Fibroblast of skin of left quadriceps (primary cell): ENCODE data around the gene VSX2.

Experiments used
- DNase-seq, 2 experiments: peaks; one replicate each; pipeline ENCODE4 v3.0.0-alpha.2; 2013; ENCODE audit warnings: low read depth in 2 of 2

Gene VSX2

GRCh38 chr14:74302152-74302628 is 62.9 kb downstream of the VSX2 start:
- DNase-seq, result peak in 1 of 2 experiments; percentile 18

DNA sequence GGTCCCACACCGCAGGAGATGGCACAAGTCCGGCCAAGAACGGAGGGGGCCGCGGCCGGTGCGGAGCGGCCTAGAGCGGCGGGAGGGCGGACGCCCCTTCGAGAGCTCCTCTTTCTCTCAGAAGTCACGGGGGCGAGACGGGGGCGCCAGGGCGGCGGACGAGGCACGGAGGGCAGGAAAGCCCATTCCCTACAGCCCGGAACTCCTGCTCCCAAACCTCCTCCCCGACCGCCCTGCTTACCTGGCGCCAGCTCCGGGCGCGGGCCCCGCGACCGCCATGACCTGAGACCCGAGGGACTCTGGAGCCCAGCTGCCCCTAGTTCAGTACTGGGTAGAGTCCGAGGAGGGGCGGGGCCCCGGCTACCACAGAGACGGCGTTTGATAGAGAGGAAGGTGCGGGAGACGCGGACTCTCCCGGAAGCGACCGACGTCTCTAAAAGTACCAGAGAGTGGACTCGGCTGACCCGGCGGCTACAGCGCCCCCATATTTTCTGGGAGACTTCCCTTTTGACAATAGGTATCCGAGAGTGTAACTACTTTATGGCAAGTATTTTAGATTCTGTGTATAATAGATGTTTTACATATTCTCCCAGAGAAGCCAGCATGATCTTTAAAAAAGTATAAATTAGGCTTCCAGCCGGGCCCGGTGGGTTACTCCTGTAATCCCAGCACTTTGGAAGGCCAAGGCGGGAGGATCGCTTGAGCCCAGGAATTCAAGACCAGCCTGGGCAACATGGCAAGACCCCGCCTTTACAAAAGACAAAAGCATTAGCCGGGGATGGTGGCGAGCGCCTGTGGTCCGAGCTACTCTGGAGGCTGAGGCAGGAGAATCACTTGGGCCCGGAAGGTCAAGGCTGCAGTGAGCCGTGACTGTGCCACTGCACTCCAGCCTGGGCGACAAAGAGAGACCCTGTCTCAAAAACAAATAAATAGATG is 63.7 kb downstream of the VSX2 start, which contains the start of gene ABCD4:
ABCD4 (minus strand) TSS at position 301 of the 936 bp plus-strand sequence; CDS start at position 279, 22 bp downstream.
- peak; percentile 80 for DNase-seq

- no peak for DNase-seq
These were observed 69.4 kb downstream of the VSX2 start for GRCh38 chr14:74308695-74309094.

GRCh38 chr14:74309125-74310022 is 70.1 kb downstream of the VSX2 start:
- no peak for DNase-seq

DNA sequence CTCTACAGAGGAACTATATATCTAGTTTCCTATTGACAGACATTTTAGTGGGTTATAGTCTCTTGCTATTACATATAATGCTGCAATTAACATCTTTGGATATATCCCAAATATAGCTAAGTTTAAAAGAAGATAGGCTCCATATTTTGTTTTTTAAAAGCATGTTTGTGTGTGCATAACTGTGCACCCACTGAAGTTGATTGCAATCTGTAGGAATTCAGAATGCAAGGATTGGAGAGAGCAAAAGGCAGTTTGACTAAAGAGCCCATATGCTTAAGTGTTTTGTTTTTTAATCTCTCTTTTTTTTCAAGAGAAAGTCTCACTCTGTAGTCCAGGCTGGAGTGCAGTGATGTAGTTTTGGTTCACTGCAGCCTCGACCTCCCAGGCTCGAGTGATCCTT is 72.9 kb downstream of the VSX2 start:
- no peak for DNase-seq
